IMR-90 (cell line): ENCODE results near the gene TSR1. TPM values are rescaled to one million over a fixed set of nuclear protein-coding genes. Genes with fewer than 3 reads are reported as not detected.
A peak's percentile ranks its signal among the peaks of the same experiment; 100 is the strongest.

Experiments used
- ATAC-seq: fragments of 200-7000 bp; cut with Tn5 transposase; 2 replicates; pipeline ENCODE4 v1.9.1; 2020; ENCODE audit warnings: low read depth, mild to moderate bottlenecking, moderate library complexity
- BruUV-seq: library from RNA; stranded (reverse); fragments of 400-500 nt; replicated peaks from 2 replicates; lab custom pipeline; 2021; lab: Mats Ljungman, UMichigan
- CTCF ChIA-PET: fragments of 300-600 bp; formaldehyde crosslinking; extraction: SDS; loops from one replicate; lab custom pipeline; 2021; ENCODE audit warnings: antibody characterized with exemption; lab: Yijun Ruan, JAX
- POLR2A ChIA-PET: fragments of 300-600 bp; sonication (Branson Sonifier 250); formaldehyde crosslinking; loops from one replicate; lab custom pipeline; 2022; ENCODE audit warnings: antibody characterized with exemption; ENCODE audit not compliant: unreplicated experiment; lab: Charles Lee
- DNase-seq: peaks from one replicate; pipeline ENCODE4 v3.0.0; 2013
- H2AFZ ChIP-seq: replicated peaks from 2 replicates; pipeline ENCODE3; 2013; ENCODE audit warnings: low read length, mild to moderate bottlenecking; ENCODE audit not compliant: poor library complexity
- H2AK5ac ChIP-seq: 2 replicates; pipeline ENCODE4 v1.6.1; 2013; ENCODE audit warnings: low read depth, low read length, inconsistent platforms
- H2AK9ac ChIP-seq: replicated peaks from 2 replicates; pipeline ENCODE3; 2013; ENCODE audit warnings: mild to moderate bottlenecking, low read depth, low read length, moderate library complexity; ENCODE audit not compliant: poor library complexity
- H2BK120ac ChIP-seq: 2 replicates; pipeline ENCODE4 v1.6.1; 2013; ENCODE audit warnings: low read depth, low read length, inconsistent platforms
- H2BK15ac ChIP-seq: 3 replicates; pipeline ENCODE4 v1.6.1; 2013; ENCODE audit warnings: low read depth, low read length, inconsistent platforms
- H2BK20ac ChIP-seq: 2 replicates; pipeline ENCODE4 v1.6.1; 2013; ENCODE audit warnings: low read depth, mild to moderate bottlenecking, inconsistent platforms, low read length, moderate library complexity
- H2BK5ac ChIP-seq: 2 replicates; pipeline ENCODE4 v1.6.1; 2013; ENCODE audit warnings: mild to moderate bottlenecking, low read depth, low read length, inconsistent platforms; ENCODE audit not compliant: poor library complexity, severe bottlenecking
- H3K14ac ChIP-seq: replicated peaks from 2 replicates; pipeline ENCODE4 v1.6.1; 2013; ENCODE audit warnings: low read depth, low read length, inconsistent platforms
- H3K18ac ChIP-seq: 2 replicates; pipeline ENCODE4 v1.6.1; 2013; ENCODE audit warnings: low read depth, low read length, control low read depth
- H3K23ac ChIP-seq: 2 replicates; pipeline ENCODE4 v1.6.1; 2013; ENCODE audit warnings: low read depth, low read length, inconsistent platforms
- H3K27ac ChIP-seq: 2 replicates; pipeline ENCODE4 v1.5.1; 2013; ENCODE audit warnings: mild to moderate bottlenecking, control low read depth, low read length; ENCODE audit not compliant: insufficient read depth
- H3K27me3 ChIP-seq: 2 replicates; pipeline ENCODE4 v1.6.1; 2013; ENCODE audit warnings: low read length; ENCODE audit not compliant: control insufficient read depth, insufficient read depth
- H3K36me3 ChIP-seq: 2 replicates; pipeline ENCODE4 v1.6.1; 2013; ENCODE audit warnings: low read length, mixed read lengths; ENCODE audit not compliant: control insufficient read depth, insufficient read depth
- H3K4ac ChIP-seq: 2 replicates; pipeline ENCODE4 v1.6.1; 2013; ENCODE audit warnings: low read depth, low read length, inconsistent platforms
- H3K4me1 ChIP-seq: 2 replicates; pipeline ENCODE4 v1.6.1; 2013; ENCODE audit warnings: low read length, mixed read lengths; ENCODE audit not compliant: control insufficient read depth, insufficient read depth
- H3K4me2 ChIP-seq: 2 replicates; pipeline ENCODE4 v1.6.1; 2013; ENCODE audit warnings: low read depth, mild to moderate bottlenecking, control low read depth, low read length, moderate library complexity
- H3K4me3 ChIP-seq: 2 replicates; pipeline ENCODE4 v1.5.1; 2013; ENCODE audit warnings: low read depth, mild to moderate bottlenecking, control low read depth, low read length, moderate library complexity; ENCODE audit not compliant: insufficient read depth
- H3K56ac ChIP-seq: 2 replicates; pipeline ENCODE4 v1.6.1; 2013; ENCODE audit warnings: low read length, inconsistent platforms; ENCODE audit not compliant: insufficient read depth; ENCODE audit errors: extremely low read depth
- H3K79me1 ChIP-seq, 2 experiments: 2 replicates each; pipeline ENCODE4 v1.6.1; 2013; ENCODE audit warnings: low read length in 2 of 2, inconsistent platforms in 1 of 2, low read depth in 1 of 2
- H3K9ac ChIP-seq: 2 replicates; pipeline ENCODE4 v1.6.1; 2013; ENCODE audit warnings: low read depth, low read length, control low read depth
- H3K9me1 ChIP-seq: 2 replicates; pipeline ENCODE4 v1.6.1; 2013; ENCODE audit warnings: low read length, inconsistent platforms; ENCODE audit not compliant: insufficient read depth
- H3K9me3 ChIP-seq: 2 replicates; pipeline ENCODE4 v1.6.1; 2013; ENCODE audit warnings: low read length; ENCODE audit not compliant: control insufficient read depth, insufficient read depth
- H4K20me1 ChIP-seq: 2 replicates; pipeline ENCODE4 v1.6.1; 2013; ENCODE audit warnings: low read length, inconsistent platforms; ENCODE audit not compliant: insufficient read depth
- H4K5ac ChIP-seq: 2 replicates; pipeline ENCODE4 v1.6.1; 2013; ENCODE audit warnings: mild to moderate bottlenecking, low read depth, low read length, control low read depth
- H4K8ac ChIP-seq, 2 experiments: 2 replicates each; pipeline ENCODE4 v1.6.1; 2013; ENCODE audit warnings: low read depth in 2 of 2, low read length in 2 of 2, control low read depth in 1 of 2, inconsistent platforms in 1 of 2
- H4K91ac ChIP-seq: 2 replicates; pipeline ENCODE4 v1.6.1; 2013; ENCODE audit warnings: low read depth, low read length, inconsistent platforms; ENCODE audit not compliant: insufficient read depth
- CTCF ChIP-seq: conservative IDR thresholded peaks from 2 replicates; pipeline ENCODE4 v1.5.1; 2012; ENCODE audit warnings: mild to moderate bottlenecking, low read depth, low read length, improper control_type of control experiment
- FOS ChIP-seq: fragments of 150-350 bp; IDR thresholded peaks from 2 replicates; pipeline ENCODE4 v1.6.1; 2016; ENCODE audit warnings: low read depth, low read length
- MAZ ChIP-seq: IDR thresholded peaks from 2 replicates; pipeline ENCODE4 v1.6.1; 2012; ENCODE audit warnings: low read depth, mild to moderate bottlenecking, low read length, improper control_type of control experiment, moderate library complexity, borderline replicate concordance
- MXI1 ChIP-seq: IDR thresholded peaks from 2 replicates; pipeline ENCODE4 v1.6.1; 2012; ENCODE audit warnings: low read depth, mild to moderate bottlenecking, low read length, moderate library complexity, borderline replicate concordance
- NFE2L2 ChIP-seq: fragments of 150-350 bp; IDR thresholded peaks from 2 replicates; pipeline ENCODE4 v1.6.1; 2016; ENCODE audit warnings: low read depth, mild to moderate bottlenecking, low read length
- RAD21 ChIP-seq: IDR thresholded peaks from 2 replicates; pipeline ENCODE4 v1.6.1; 2012; ENCODE audit warnings: low read length, improper control_type of control experiment
- RCOR1 ChIP-seq: IDR thresholded peaks from 2 replicates; pipeline ENCODE4 v1.6.1; 2012; ENCODE audit warnings: mild to moderate bottlenecking, low read length, improper control_type of control experiment; ENCODE audit not compliant: insufficient replicate concordance
- SMC3 ChIP-seq: fragments of 150-350 bp; IDR thresholded peaks from 2 replicates; pipeline ENCODE4 v1.6.1; 2016; ENCODE audit warnings: low read depth, mild to moderate bottlenecking, antibody characterized with exemption, low read length, moderate library complexity
- WGBS, 2 experiments: methylation state at CpG; one replicate each; pipeline versions ENCODE4 v1.1.5 to v1.1.7; 2013; ENCODE audit warnings: missing lambda C conversion rate in 2 of 2; ENCODE audit not compliant: insufficient read length in 1 of 2; ENCODE audit errors: extremely low coverage in 2 of 2; 5-methylcytosine and 5-hydroxymethylcytosine counted together
- dilution Hi-C: fragments of 300-500 bp; cut with HindIII; formaldehyde crosslinking; loops from one replicate; pipeline ENCODE4 v1.14.3; 2018; ENCODE audit warnings: low sequenced_read_pairs; ENCODE audit not compliant: unreplicated experiment
- in situ Hi-C: fragments of 300-500 bp; cut with MboI; formaldehyde crosslinking; loops from 3 replicates; pipeline ENCODE4 v1.14.3; 2019; ENCODE audit warnings: low sequenced_read_pairs, inconsistent platforms, mixed read lengths
- intact Hi-C: fragments of 100-400 bp; cut with micrococcal nuclease; formaldehyde crosslinking; loops from 2 replicates; pipeline ENCODE4 v1.10.0; 2022
- polyA plus RNA-seq, 3 experiments: library from polyadenylated mRNA; depleted of rRNA; stranded (reverse); fragments of >200 nt; gene quantifications; 2 replicates each; pipeline ENCODE4 v1.2.3, GENCODE V29; 2012; ENCODE audit warnings: low replicate concordance in 1 of 3
- total RNA-seq: library from RNA; depleted of rRNA; stranded (reverse); fragments of >200 nt; gene quantifications from 2 replicates; pipeline ENCODE4 v1.2.3, GENCODE V29; 2012

TSR1 gene
- total and polyA plus RNA-seq, 2 of the 4 experiments (the other 2 are of a cell fraction): 22.6 to 72.6 TPM

GRCh38 chr17:2366747-2367494 is 30.7 kb upstream of the TSR1 start:
- peaks cover 4% of the 10 kb centered on the region; the same call in 1 of the 2 replicates for H4K20me1 ChIP-seq
- no peak overlapping the region for H3K4ac ChIP-seq
- H2BK15ac ChIP-seq: no peak overlapping the region
- DNase-seq (no peak), ATAC-seq (0 out of 2 replicates have a peak, but pooled peaks have one; percentile 12)
- dilution Hi-C loops: no loop called here
- intact Hi-C loops: no loop called here
- in situ Hi-C loops: no loop called here
- no peak overlapping the region for H3K4me2 ChIP-seq
- peaks cover 46% of the 10 kb centered on the region for H3K36me3 ChIP-seq
- no peaks in the 10 kb centered on the region for H3K9me1 ChIP-seq
- no peaks in the 10 kb centered on the region for H3K27me3 ChIP-seq
- H4K5ac ChIP-seq: no peak overlapping the region
- H3K18ac ChIP-seq: no peak overlapping the region
- ChIA-PET CTCF (no interaction called here), POLR2A (no interaction called here)
- H3K9me3 ChIP-seq: no peaks in the 10 kb centered on the region
- no peak overlapping the region for H2AFZ ChIP-seq
- H2BK5ac ChIP-seq: no peak overlapping the region
- 70% methylated on average over 3 of the region's 26 CpGs; no CpG with 5 or more reads in 1 of the 2 experiments for WGBS, 2 experiments
- H2AK9ac ChIP-seq: peak overlapping the region; percentile 65
- no peak overlapping the region for H2AK5ac ChIP-seq
- H3K14ac ChIP-seq: no peak overlapping the region
- H4K8ac ChIP-seq: no peak overlapping the region
- H3K79me1 ChIP-seq: no peaks in the 10 kb centered on the region; a peak in 1 of 4 replicates
- no peaks in the 10 kb centered on the region for H3K4me1 ChIP-seq
- no peak overlapping the region for H3K56ac ChIP-seq
- no peak for TF ChIP-seq RCOR1
- no peak for TF ChIP-seq RAD21
- TF ChIP-seq FOS: no peak
- TF ChIP-seq NFE2L2: no peak
- TF ChIP-seq MAZ: no peak
- no peak for TF ChIP-seq SMC3
- no peak for TF ChIP-seq MXI1
- TF ChIP-seq CTCF: 0 out of 2 replicates have a peak, but pooled peaks have one; percentile 10
- H3K9ac ChIP-seq: no peak overlapping the region
- H4K91ac ChIP-seq: no peak overlapping the region
- H3K4me3 ChIP-seq: no peak overlapping the region
- no peak overlapping the region for H3K27ac ChIP-seq
- BruUV-seq: no TSS peak
- H2BK120ac ChIP-seq: no peak overlapping the region
- no peak overlapping the region for H3K23ac ChIP-seq
- H2BK20ac ChIP-seq: no peak overlapping the region
